GM19328 (cell line): ENCODE measurements around the gene PDGFB.

Experiments used
- ATAC-seq: cut with Tn5 transposase; IDR thresholded peaks from one replicate; pipeline ENCODE4 v1.9.1; 2021; ENCODE audit warnings: mild to moderate bottlenecking, moderate library complexity; ENCODE audit not compliant: unreplicated experiment

PDGFB gene

DNA sequence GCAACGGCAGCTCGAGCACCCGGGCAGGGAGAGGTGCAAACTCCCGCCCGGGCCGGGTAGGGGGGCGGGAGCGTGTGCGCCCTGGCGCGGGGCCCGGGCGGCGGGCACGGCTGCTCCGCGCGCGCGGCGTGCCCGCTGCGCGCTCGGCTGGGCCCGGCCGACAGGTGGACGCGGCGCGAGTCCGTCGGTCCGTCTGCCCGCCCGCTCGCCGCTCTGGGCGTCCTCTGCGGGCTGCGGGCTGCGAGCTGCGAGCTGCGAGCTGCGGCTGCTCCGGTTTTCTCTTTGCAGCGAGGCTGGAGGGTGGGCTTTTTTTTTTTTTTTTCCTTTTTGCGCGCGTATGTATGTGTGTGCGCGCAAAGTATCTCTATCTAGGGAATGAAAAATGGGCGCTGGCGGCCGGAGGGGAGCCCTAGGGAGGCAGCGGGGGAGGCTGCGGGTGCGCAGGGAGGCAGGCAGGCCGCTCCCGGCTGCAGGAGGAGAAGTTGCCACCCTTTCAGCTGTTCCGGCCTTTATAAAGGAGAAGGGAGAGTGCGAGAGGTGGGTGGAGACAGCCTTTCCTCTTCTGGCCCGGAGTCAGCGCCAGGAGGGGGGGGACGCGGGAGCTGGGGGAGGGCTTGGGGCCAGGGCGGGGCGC, at the start of gene PDGFB:
Gene PDGFB, minus strand, starts transcription at position 487 of the 634 bp plus-strand sequence. CDS start 1,019 bp downstream, outside the sequence.
- no peak for ATAC-seq

DNA sequence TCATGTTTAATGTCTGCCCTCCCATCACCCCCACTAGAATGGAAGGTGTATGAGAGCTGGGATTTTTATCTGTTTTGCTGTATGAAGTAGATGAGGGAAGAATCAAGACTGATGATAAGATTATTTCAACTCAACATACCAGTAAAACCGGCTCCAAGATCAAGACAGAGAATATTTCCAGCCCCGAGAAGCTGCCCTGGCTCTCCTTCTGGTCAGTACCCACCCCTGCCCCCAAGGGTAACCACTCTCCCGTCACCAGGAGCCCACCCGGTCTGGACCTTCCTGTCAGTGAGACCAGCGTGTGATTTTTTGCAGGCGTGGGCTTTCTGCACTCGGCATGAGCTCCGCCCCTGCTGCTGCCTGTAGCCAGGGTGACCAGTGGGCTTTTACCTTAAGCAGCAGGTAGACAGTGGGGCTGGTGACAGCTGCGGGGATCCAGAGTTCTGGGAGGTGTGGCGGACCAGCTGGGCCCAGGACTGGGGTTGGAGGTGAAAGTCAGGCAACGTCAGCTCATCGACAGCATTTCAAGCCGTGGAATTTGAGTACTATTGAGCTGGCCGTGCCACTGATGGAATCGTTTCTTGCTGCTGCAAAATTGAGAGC, 49.1 kb upstream of the PDGFB start:
- no peak for ATAC-seq

DNA sequence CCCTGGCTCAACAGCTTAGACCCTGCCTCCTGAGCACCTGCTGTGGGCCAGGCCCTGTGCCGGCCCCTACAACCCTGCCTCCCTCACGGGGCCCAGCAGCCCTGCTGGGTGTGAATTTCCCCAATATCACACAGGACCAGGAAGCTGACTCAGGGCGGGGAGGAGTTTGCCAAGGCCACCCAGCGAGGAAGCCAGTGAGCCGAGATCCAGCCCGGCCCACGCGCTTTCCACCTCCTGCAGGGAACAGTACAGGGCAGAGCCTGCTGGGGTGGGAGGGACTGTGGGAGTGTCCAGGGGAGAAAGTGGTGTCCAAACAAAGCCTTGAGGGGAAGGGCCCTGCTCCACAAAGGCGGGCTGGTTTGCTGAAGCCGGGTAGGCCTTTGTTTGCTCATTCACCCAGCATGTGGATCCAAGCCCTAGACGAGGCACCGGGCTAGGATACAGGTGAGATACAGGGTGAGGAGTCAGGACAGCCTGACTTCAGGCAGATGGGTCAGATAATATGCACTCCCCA, 47.8 kb upstream of the PDGFB start:
- no peak for ATAC-seq

DNA sequence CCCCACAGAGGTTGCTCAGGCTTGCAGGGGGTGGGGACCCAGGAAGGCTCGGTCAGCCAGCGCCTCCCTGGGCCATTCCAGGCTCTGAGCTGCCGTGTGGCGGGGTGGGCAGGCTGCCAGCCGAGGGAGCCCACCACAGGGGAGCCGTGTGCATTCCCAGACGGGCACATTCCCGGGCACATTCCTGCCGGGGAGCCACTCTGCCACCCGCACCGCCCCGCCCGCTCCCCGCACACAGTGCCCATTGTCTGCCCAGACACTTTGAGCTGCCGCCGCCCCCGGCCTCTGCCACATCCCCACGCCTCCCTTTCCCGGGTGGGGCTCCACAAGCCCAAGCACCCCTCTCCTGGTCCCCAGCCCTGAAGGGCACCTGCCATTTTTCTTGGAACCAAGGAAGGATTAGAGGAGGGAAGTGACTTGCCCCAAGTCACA, 47.3 kb upstream of the PDGFB start:
- ATAC-seq, result no peak

GRCh38 chr22:39291523-39291922, 46.7 kb upstream of the PDGFB start:
- ATAC-seq, result no peak

GRCh38 chr22:39290724-39291161, 46.0 kb upstream of the PDGFB start:
- ATAC-seq, result no peak

DNA sequence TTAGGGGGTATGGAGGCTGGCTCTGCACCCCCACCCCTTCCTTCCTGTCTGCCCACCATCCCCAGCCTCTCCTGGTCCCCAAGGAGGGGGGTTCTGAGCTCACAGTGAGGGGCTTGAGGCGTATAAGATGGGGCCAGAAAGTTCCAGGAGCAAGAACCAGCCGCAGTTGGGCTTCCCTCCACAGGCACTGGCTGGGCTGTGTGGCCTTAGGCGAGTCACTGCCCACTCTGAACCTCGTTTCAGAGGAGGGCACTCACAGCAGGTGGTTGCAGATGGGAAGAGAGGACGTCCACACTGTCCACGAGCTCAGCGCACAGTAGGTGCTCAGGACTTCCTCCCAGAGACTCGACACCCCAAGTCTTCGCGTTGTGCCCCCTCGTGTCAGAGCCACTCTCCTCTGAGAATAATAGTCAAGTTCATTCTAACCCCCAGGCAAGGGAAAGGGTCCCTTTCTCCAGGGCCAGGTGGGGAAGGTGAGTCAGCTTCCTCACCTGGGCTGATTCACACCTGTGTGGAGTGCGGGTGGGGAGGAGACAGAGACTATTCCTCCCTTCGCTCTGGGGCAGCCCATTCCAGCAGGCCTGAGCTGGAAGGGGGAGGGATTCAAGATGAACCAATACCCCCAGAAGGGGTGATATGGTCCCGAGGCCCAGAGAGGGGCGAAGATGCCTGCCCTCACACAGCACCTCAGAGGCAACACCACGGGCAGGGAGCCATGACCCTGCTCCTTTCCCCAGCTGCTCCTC, 45.4 kb upstream of the PDGFB start:
- ATAC-seq, result no peak

- no peak for ATAC-seq
These were observed 44.8 kb upstream of the PDGFB start for GRCh38 chr22:39289533-39289932.

GRCh38 chr22:39288135-39288898, 43.5 kb upstream of the PDGFB start:
- no peak for ATAC-seq

DNA sequence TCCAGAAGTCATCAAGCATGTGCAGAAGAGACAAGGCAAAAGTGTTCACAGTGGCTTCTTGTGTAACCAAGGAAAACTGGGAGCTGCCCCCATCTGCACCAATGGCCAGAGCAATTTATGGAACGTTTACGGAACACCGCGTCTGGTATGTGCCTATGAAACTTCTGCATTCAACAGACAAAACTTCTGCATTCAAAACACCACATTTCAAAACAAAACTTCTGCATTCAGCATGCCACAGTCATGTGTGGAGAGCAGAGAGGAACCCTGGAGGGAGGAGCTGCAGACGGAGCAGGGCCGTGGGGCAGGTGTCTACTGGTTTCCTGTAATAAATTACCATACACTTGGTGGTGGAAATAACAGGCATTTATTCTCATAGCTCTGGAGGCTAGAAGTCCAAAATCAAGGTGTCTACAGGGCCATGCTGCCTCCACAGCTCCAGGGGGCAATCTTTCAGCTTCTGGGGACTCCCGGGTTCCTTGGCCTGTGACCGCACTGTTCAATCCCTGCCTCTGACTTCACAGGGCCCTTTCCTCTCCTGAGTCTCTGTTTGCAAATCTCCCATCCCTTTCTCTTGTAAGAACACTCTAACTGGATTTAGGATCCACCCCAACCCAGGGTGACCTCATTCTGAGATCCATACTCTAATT, 42.4 kb upstream of the PDGFB start:
- no peak for ATAC-seq

DNA sequence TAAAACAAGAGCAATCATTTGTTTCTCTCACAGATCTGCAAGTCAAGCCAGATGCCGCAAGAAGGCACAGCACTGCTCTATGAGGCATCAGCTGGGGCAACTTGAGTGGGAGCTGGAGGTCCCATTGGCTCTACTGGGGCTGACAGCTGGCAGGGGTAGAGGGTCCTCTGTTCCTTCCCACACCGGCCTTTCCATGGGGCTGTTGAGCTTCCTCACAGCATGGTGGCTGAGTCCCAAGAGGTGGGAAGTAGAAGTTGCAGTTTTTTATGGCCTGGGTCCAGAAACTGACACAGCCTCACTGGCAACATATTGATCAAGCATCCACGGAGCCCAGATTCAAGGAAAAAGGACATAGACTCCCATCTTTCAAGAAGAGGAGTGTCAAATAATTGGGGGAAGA, 40.2 kb upstream of the PDGFB start:
- ATAC-seq, result no peak

DNA sequence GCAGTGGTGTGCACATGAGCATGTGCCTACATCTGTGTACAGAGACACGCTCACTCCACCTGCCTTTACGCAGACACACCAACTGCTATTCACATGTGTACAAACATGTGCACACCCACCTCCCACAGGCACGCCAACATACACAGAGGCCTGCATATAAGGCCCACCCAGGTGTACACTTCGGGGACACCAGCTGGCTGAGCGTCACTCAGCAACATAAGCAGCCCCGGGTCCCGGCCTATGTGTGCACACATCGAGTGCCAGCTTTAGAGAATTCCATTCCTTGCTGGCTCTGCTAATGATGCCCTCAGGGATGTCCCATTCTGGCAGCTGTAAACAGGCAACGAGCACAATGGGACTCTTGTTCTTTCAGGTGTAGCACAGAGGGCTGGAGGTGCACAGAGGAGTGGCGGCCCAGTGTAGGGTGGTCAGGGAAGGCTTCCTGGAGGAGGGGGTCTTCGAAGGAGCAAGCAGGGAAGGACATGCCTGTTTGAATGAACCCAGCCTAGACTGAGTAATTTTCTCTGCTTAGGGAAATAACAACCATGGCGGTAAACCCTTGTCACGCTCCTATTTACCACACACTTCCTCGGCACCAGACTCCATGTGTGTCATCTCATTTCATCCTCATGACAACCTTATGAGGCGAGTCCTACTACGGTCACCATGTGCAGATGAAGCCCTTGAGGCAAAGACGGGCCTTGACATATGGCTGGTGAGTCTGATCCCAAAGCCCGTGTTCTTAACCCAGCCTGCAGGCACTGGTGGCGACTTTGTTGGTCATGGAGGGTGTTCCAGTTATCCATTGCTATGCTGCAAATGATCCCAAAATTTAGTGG, 39.6 kb upstream of the PDGFB start:
- ATAC-seq, result no peak

DNA sequence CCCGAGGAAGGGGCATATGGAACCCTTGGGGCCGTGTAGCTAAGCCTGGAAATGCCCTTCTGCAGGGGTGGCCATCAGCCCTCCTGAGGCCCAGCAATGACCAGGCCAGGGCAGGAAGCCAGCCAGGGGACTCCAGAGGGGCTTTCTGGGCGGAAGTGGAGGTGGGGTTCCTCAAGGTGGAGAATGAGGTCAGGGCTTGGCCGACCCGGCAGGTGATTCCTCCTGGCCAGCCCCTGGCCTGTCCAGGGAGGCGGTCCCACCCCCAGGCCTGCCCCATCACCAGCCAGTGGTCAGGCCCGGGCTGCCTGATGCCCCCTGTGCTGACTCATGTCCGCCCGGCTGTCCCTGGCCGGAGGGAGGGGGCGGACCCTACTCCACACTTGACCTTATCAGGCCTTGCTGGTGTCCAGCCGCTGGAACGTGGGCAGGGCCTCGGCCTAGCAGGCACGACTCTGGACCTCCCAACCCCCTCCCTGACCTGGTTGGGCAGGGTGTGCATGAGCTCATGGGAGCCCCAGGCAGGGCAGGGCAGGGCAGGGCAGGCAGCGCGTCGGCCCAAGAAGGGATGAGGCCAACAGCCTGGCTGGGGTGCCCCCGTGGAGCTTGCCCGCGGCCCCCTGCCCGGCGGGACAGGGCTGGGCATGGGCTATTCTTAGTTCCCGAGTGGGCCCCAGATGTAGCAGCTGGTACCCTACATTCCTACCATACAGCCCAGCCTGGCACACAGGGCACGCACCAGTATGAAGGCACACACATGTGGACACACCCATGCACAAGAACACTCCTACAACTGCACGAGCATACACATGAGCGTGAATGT, 38.8 kb upstream of the PDGFB start:
- no peak for ATAC-seq

GRCh38 chr22:39282645-39283321, 38.0 kb upstream of the PDGFB start:
- ATAC-seq, result no peak

- no peak for ATAC-seq
These were observed 36.3 kb upstream of the PDGFB start for GRCh38 chr22:39281126-39281525.

GRCh38 chr22:39280250-39280649, 35.5 kb upstream of the PDGFB start:
- ATAC-seq, result no peak

- ATAC-seq, result no peak
These were observed 34.5 kb upstream of the PDGFB start for GRCh38 chr22:39279170-39279850.

DNA sequence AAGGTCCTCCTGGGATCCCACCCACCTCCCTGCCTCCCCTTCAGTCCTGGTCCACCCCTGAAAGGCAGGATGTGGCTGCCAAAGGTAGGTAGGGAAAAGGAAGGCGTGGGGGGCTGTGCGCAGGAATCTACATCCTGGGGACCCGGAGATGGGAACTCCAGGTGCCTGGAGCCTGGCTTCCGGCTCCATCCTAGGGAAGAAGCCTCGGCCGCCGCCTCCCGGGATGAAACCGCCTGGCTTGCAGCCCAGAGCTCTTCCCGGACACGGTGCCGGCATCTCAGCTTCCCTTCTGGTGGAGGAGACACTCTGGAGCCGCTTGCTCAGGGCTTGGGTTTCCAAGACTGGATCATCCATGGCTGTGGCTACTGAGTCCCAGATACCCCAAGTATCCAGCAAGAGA, 33.3 kb upstream of the PDGFB start:
- ATAC-seq, result no peak
